Measurements from ENCODE around the gene DCAF15. TPM values are rescaled to one million over a fixed set of nuclear protein-coding genes. Genes with fewer than 3 reads are reported as not detected.
"Not testable (repeated sequence)": the region's sequence is repeated elsewhere in the genome, so short reads cannot be mapped to it uniquely, and the experiment has no call there.

DCAF15 gene
- total RNA-seq, 2 experiments from 2014 or later: 55.8 to 61.6 TPM

DNA sequence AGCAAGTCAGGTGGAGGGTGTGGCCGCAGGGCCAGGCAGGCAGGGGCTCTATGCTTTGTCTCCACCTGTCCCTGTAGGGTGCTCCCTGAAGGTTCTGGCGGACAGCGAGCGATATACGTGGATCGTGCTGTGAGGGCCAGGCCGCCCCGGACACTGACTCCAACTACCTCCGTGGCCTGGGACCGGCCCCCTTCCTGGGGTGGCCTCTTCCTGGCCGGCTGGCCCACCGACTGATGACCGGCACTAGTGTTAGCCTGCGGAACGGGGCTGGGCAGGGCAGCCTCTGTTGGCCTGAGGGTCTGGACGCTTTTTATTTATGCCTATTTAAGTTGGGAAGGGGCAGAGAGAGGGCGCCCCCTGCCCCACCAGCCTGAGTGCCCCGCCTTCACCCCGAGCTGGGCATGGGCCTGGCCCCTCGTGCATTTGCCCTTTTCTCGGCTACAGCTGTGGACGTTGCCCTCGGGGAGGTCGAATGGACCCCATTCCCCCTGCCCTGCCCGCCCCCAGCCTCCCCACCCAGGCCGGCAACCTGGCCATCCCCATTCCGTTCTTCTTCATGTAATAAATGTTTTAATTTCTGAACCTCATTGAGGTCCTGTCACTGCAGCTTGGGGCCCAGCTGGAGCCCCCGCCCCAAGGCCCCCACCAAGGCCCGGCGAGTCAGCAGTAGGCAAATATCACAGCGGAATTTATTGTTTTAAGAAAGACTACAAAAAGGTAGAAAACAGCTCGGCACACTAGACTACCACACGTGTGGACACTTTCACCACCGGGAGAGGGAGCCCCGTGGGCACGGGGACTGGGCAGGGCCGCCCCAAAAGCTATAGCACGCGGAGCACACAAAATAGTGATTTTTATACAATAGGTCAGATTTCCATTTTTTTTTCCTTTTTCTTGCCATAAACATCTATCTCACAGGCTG lies 8.8 kb downstream of the DCAF15 start:
- peaks cover 25% of the 10 kb centered on the region for H3K36me3 Mint-ChIP-seq (ENCODE audit: low read depth)
- ChIA-PET CTCF (interaction anchor here (0.7 to 0.9 kb wide), 2 partner anchors 9 to 112 kb away, joined by 3 read pairs; partner anchors contain the start of gene MISP3), POLR2A (no interaction called here)
- ATAC-seq: no peak
- H3K4me3 Mint-ChIP-seq: no peak overlapping the region
- no peak for DNase-seq
- H3K27me3 Mint-ChIP-seq: no peaks in the 10 kb centered on the region
- H3K4me1 Mint-ChIP-seq: no peaks in the 10 kb centered on the region
- intact Hi-C loops (cut with DNase I, micrococcal nuclease): no loop called here
- H3K27ac Mint-ChIP-seq: no peak overlapping the region
- H3K9me3 Mint-ChIP-seq (ENCODE audit: low read depth): no peaks in the 10 kb centered on the region

DNA sequence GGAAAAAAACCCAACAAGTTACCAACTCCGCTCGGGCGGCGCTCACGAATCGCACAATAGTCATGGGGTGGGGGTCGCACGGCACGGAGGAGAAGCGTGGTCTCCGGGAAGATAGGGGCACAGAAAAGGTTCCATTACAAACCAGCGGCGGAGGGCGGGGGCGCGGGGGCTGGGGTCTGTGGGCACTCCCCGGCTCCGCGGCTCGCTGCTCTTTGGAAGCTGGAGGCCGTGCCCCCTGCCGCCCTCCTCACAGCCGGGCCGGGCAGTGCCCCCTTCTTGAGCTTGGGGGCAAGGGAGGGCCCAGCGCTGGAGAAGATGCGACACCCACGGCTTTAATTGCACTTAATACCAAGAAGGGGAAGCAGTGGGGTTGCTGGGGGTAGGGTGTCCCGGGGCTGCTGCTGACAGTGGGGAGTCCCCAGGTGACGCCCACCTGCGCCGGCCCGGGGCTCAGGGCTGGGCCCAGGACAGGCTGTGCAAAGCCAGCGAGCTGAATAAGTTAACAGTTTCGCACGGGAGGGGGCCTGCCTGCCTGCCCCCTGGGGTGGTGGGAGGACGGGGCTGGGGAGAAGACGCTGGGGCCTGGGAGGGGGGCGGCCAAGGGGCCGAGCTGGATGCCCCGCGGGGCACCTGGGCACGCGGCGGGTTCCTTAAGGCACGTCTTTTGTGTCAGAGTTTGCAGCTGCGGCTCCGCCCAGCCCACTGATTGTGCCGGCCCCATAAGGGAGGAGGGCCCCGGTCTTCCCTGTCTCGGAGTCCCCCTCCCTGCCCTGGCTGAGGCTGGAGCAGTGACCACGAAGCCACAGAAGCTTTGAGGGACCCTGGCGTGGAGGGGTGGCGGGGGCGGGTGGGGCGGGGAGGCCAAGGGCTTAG lies 9.8 kb downstream of the DCAF15 start:
- no peak for DNase-seq
- Mint-ChIP-seq H3K27ac (no peak overlapping the region), H3K36me3 (ENCODE audit: low read depth) (peaks cover 18% of the 10 kb centered on the region), H3K9me3 (ENCODE audit: low read depth) (no peaks in the 10 kb centered on the region), H3K27me3 (no peaks in the 10 kb centered on the region), H3K4me3 (no peak overlapping the region), H3K4me1 (no peaks in the 10 kb centered on the region)
- POLR2A ChIA-PET: no interaction called here
- intact Hi-C loops (cut with DNase I, micrococcal nuclease): no loop called here
- CTCF ChIA-PET: interaction anchor here (0.7 kb wide), 1 partner anchor 8 kb away, joined by 3 read pairs; no protein-coding TSS in a partner anchor
- no peak for ATAC-seq

DNA sequence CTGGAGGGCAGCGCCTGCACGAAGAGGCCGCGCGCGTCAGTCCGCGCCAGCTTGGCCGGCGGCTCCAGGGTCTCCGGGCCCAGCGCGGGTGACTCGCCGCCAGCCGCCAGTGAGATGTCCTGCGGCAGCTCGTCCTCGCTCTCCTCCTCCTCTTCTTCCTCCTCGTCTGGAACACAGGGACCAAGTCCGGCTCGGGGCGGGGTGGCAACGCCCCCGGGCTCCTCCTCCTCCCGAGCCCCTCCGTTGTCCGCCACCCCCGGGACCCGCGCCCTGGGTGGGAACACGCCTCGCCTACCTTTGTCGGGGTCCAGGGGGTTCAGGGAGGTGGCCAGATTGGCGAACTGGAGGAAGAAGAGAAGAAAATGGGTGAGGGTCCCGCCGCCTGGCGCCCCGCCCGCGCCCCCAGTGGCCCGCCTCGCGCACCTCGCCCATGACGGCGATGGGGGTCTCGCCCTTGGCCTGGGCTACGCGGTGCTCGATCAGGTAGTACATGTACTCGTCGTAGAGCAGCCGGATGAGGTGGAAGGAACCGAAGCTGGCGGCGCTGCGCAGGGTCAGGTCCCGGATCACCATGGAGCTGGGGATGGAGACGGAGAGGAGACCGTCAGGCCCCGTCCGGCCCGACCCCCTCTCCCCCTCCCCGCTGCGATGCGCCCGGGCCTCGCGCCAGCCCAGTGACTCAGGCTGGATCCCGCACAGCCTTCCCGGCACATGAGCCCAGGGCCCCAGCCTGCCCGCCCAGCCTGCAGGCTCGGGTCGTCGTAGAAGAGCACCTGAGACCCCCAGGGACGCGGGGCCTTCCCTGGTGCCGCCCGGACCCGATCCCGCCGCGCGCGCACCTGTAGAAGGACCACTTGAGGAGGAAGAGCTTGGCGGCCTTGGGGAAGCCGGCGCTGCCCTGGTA lies 10.6 kb downstream of the DCAF15 start:
- Mint-ChIP-seq H3K4me3 (no peak overlapping the region), H3K4me1 (no peaks in the 10 kb centered on the region), H3K36me3 (ENCODE audit: low read depth) (peaks cover 18% of the 10 kb centered on the region), H3K9me3 (ENCODE audit: low read depth) (no peaks in the 10 kb centered on the region), H3K27me3 (no peaks in the 10 kb centered on the region), H3K27ac (no peak overlapping the region)
- ATAC-seq: no peak
- ChIA-PET POLR2A (no interaction called here), CTCF (no interaction called here)
- intact Hi-C loops (cut with DNase I, micrococcal nuclease): no loop called here
- DNase-seq: no peak

DNA sequence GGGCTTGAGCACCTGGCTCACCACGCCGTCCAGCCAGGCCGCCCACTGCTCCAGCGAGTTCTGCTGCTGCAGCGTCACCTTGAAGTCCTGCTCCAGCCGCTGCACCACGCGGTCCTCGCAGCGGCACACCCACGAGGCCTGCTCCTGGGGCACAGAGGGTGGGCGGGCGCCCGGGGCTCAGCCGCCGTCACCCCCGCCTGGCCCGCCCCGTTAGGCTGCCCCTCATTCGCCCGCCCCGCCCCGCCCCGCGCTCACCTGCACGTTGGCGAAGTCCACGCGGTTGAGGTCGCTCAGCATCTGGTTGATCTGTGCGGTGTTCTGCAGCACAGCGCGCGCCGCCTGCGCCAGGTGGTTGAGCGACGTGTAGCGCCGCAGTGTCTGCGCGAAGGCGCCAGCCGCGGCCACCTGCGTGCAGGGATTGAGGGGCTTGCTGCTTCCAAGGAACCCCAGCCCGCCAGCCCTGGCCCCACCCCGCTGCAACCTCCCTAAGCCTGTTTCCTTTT lies 11.3 kb downstream of the DCAF15 start:
- POLR2A ChIA-PET: no interaction called here
- CTCF ChIA-PET: no interaction called here
- no peaks in the 10 kb centered on the region for H3K9me3 Mint-ChIP-seq (ENCODE audit: low read depth)
- no peak overlapping the region for H3K27ac Mint-ChIP-seq
- H3K36me3 Mint-ChIP-seq (ENCODE audit: low read depth): peaks cover 14% of the 10 kb centered on the region
- H3K27me3 Mint-ChIP-seq: no peaks in the 10 kb centered on the region
- ATAC-seq (no peak), DNase-seq (no peak)
- intact Hi-C loops (cut with DNase I, micrococcal nuclease): no loop called here
- no peaks in the 10 kb centered on the region for H3K4me1 Mint-ChIP-seq
- H3K4me3 Mint-ChIP-seq: no peak overlapping the region

DNA sequence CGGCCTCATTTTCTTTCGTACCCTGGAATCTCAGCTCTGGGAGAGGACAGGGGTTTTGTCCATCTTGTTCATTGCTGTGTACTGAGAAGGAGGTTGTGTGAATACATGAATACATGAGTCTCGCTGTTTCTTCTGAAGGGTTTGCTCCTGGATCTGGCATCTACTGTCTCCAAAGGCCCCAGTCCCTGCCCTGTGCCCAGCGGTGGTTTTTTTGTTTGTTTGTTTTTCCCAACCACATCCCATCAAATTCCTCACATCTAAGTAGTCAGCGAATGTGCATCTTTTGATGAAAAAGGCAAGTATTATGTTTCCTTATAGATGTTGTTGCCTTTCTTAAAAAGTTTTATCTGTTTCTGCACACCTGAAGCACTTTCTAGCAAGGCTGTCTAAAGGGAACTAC lies 12.5 kb downstream of the DCAF15 start:
- Mint-ChIP-seq H3K4me3 (no peak overlapping the region), H3K9me3 (ENCODE audit: low read depth) (no peaks in the 10 kb centered on the region), H3K27ac (no peak overlapping the region), H3K4me1 (no peaks in the 10 kb centered on the region), H3K27me3 (no peaks in the 10 kb centered on the region), H3K36me3 (ENCODE audit: low read depth) (peaks cover 16% of the 10 kb centered on the region)
- intact Hi-C loops (cut with DNase I, micrococcal nuclease): no loop called here
- DNase-seq (no peak), ATAC-seq (no peak)
- ChIA-PET CTCF (no interaction called here), POLR2A (no interaction called here)

DNA sequence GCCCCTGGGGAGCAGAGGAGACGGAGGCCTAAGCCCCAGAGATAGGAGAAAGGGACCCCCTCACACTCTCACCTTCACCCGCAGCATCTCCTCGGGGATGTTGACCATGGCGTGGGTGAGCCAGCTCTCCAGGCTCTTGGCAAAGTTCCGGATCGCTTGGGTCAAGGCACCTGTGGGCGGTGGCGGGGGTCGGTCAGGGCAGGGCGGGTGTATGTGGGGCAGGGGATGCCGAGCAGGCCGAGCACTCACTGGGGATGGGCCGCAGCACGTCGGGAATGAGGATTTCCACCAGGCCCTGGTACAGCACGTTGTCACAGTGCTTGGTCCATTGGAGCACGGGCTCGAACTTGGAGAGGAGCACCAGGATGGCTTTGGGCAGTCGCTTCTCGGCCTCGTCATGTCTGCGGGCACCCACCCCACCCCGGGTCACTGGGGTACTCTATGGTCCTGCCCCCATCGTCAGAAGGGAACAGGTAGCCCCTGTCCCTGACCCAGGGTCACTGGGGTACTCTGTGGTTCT lies 13.1 kb downstream of the DCAF15 start:
- ATAC-seq: no peak
- no peaks in the 10 kb centered on the region for H3K9me3 Mint-ChIP-seq (ENCODE audit: low read depth)
- peaks cover 13% of the 10 kb centered on the region for H3K36me3 Mint-ChIP-seq (ENCODE audit: low read depth)
- POLR2A ChIA-PET: no interaction called here
- no peaks in the 10 kb centered on the region for H3K4me1 Mint-ChIP-seq
- H3K4me3 Mint-ChIP-seq: no peak overlapping the region
- intact Hi-C loops (cut with DNase I, micrococcal nuclease): no loop called here
- no peaks in the 10 kb centered on the region for H3K27me3 Mint-ChIP-seq
- CTCF ChIA-PET: no interaction called here
- DNase-seq: no peak
- no peak overlapping the region for H3K27ac Mint-ChIP-seq

DNA sequence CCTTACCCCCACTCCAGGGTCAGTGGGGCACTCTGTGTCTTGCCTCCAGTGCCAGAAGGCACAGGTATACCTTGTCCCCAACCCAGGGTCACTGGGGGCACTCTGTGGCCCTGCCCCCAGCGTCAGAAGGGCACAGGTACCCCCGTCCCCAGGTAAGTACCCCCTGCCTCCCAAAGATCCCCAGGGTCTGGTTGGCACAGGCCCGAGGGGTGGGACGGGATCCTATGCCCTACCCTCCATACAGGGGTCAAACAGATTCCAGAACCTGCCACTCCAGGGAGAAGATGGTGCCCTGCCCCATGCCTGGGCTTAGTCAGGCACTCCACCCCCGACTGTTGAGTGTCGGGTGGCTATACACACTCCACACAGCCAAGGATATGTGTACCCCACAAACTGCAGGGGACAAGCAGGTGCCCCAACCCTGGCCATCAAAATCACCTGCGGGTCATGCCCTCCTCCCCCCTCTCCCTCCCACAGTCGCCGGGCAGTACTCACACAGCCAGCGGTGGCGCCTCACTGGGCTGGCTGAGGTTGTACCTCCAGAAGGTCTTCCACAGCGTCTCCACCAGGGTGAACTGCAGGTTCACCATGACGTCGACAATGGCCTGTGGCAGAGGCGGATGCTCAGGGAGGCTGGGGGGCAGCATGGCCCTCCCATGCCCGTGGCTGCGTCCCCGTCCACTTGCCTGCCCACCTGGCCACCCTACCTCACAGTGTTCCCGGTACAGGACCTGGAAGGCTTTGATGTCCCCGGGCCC lies 13.8 kb downstream of the DCAF15 start:
- DNase-seq (no peak), ATAC-seq (no peak)
- Mint-ChIP-seq H3K4me1 (no peaks in the 10 kb centered on the region), H3K27me3 (no peaks in the 10 kb centered on the region), H3K4me3 (no peak overlapping the region), H3K36me3 (ENCODE audit: low read depth) (peaks cover 13% of the 10 kb centered on the region), H3K27ac (no peak overlapping the region), H3K9me3 (ENCODE audit: low read depth) (no peaks in the 10 kb centered on the region)
- intact Hi-C loops (cut with DNase I, micrococcal nuclease): no loop called here
- ChIA-PET CTCF (no interaction called here), POLR2A (no interaction called here)

DNA sequence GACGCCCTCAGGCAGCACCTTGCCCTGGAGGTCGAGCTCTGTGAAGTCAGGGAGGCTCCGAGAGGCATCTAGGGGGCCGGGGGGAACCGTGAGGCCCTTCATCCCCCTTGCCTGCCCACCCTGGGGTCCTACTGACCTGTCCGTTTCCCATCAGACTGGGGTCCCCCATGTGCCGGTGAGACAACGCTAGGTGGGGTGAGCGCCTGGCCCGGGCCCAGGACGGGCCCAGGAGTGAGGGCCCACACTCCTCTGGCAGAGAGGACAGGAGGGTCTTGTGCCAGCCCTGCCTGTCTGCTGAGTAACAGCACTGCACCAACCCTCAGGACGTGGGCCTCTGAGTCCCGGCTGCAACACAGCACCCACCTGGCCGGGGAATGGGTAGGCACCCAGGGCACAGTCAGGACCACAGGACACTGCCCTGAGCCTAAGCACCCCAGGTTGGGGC lies 14.4 kb downstream of the DCAF15 start:
- Mint-ChIP-seq H3K27ac (no peak overlapping the region), H3K27me3 (no peaks in the 10 kb centered on the region), H3K4me1 (no peaks in the 10 kb centered on the region), H3K36me3 (ENCODE audit: low read depth) (peaks cover 8% of the 10 kb centered on the region), H3K9me3 (ENCODE audit: low read depth) (no peaks in the 10 kb centered on the region), H3K4me3 (no peak overlapping the region)
- ChIA-PET POLR2A (no interaction called here), CTCF (no interaction called here)
- intact Hi-C loops (cut with DNase I, micrococcal nuclease): no loop called here
- DNase-seq (no peak), ATAC-seq (no peak)

DNA sequence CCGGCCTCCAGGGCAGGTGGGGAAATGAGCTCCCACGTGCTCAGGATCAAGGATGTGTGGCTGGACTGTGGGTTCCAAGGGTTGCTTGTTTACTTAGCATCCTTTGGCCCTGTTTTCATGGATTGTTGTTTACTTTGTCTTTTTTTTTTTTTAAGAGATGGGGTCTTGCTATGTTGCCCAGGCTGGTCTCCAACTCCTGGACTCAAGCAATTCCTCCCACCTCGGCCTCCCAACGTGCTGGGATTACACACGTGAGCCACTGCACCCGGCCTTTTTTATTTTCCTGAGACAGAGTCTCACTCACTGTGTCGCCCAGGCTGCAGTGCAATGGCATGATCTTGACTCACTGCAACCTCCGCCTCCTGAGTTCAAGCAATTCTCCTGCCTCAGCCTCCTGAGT lies 14.9 kb downstream of the DCAF15 start:
- intact Hi-C loops (cut with DNase I, micrococcal nuclease); H3K4me3 Mint-ChIP-seq; H3K36me3 Mint-ChIP-seq (ENCODE audit: low read depth); H3K27ac Mint-ChIP-seq; ATAC-seq; H3K9me3 Mint-ChIP-seq (ENCODE audit: low read depth); DNase-seq; H3K4me1 Mint-ChIP-seq; H3K27me3 Mint-ChIP-seq; POLR2A ChIA-PET: not testable (repeated sequence)
- CTCF ChIA-PET: interaction anchor here (0.6 kb wide), 1 partner anchor 36 kb away, joined by 4 read pairs; no protein-coding TSS in a partner anchor

DNA sequence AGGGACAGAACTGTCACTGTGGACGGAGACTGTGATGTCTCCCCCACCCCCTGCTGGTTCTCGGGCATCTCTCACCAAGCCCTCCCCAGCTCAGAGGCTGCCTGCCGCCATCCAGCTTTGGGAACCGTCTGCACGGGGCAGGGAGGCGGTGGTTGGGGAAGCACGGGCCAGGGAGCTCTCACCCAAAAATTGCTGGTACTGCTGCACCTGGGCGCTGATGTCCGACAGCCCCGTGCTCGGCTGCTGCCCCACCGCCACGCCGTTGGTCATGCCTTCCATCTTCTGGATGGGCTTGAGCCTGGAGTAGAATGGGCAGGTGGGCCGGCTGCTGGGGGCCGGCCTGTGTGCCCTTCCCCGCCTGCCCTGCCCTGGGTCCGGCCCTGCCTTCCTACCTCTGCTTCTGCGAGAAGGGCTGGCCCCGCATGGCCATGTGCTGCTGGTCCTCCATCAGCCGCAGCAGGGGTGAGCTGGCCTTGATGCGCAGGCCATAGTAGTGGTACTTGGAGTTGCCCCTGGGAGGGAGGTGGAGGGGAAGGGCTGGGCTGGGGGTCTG lies 16.1 kb downstream of the DCAF15 start:
- Mint-ChIP-seq H3K36me3 (ENCODE audit: low read depth) (peaks cover 7% of the 10 kb centered on the region), H3K27ac (no peak overlapping the region), H3K27me3 (no peaks in the 10 kb centered on the region), H3K9me3 (ENCODE audit: low read depth) (no peaks in the 10 kb centered on the region), H3K4me3 (no peak overlapping the region), H3K4me1 (no peaks in the 10 kb centered on the region)
- DNase-seq (no peak), ATAC-seq (no peak)
- intact Hi-C loops (cut with DNase I, micrococcal nuclease): no loop called here
- POLR2A ChIA-PET: no interaction called here
- CTCF ChIA-PET: interaction anchor here (0.8 kb wide), 1 partner anchor 87 kb away, joined by 5 read pairs; no protein-coding TSS in a partner anchor
